ENCODE data around the gene ABCA13.

DNA sequence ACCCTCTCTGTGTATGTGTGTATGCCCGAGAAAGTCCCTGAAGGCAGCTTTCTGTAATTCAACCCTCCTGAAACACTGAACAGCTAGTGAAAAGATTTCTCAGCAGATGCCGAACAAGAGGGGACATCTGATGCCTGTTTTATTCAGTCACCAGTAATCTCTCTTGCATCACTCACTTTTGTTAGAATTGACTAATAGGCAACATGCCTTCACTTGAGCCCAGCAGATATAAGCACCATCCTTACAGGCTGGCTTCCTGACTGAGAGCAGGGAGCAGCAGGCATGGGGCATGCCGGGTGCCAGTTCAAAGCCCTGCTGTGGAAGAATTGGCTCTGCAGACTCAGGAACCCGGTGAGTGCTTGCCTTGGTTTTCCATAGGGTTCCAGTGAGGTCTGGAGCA lies at the start of gene ABCA13:
- no peak for TF ChIP-seq POLR2AphosphoS5 (IDR thresholded peaks at IDR 0.05)
- TF ChIP-seq, protein P1, sequence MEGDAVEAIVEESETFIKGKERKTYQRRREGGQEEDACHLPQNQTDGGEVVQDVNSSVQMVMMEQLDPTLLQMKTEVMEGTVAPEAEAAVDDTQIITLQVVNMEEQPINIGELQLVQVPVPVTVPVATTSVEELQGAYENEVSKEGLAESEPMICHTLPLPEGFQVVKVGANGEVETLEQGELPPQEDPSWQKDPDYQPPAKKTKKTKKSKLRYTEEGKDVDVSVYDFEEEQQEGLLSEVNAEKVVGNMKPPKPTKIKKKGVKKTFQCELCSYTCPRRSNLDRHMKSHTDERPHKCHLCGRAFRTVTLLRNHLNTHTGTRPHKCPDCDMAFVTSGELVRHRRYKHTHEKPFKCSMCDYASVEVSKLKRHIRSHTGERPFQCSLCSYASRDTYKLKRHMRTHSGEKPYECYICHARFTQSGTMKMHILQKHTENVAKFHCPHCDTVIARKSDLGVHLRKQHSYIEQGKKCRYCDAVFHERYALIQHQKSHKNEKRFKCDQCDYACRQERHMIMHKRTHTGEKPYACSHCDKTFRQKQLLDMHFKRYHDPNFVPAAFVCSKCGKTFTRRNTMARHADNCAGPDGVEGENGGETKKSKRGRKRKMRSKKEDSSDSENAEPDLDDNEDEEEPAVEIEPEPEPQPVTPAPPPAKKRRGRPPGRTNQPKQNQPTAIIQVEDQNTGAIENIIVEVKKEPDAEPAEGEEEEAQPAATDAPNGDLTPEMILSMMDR (IDR thresholded peaks at IDR 0.05), result no peak
- TF ChIP-seq EP300 (IDR thresholded peaks at IDR 0.05), result no peak

Measured in esophagus muscularis mucosa (tissue), 4 donors.